Gastrocnemius medialis (tissue), 4 donors: ENCODE results near the gene DIP2B. TPM values are rescaled to one million over a fixed set of nuclear protein-coding genes. Genes with fewer than 3 reads are reported as not detected.

Experiments
- ATAC-seq, 2 donors: fragments of 150-250 bp; one replicate each; pipeline ENCODE4 v1.9.1; 2016
- DNase-seq, 2 donors: peaks; one replicate each; pipeline ENCODE4 v3.0.0-alpha.2; 2019
- H3K27ac ChIP-seq, 4 donors: fragments of 200-600 bp; sonication (generic); 1 replicate in 1 of 4; 2 replicates in 3 of 4; pipeline ENCODE4 v1.5.1; 2016 to 2018; ENCODE audit warnings: mild to moderate bottlenecking in 2 of 4, moderate library complexity in 1 of 4
- H3K27me3 ChIP-seq, 3 donors: fragments of 200-600 bp; sonication (generic) in 2 of 3; 1 replicate in 1 of 3; 2 replicates in 2 of 3; pipeline versions ENCODE4 v1.5.1 to v1.6.0; 2016 to 2019; ENCODE audit warnings: mild to moderate bottlenecking in 1 of 3, moderate library complexity in 1 of 3
- H3K36me3 ChIP-seq, 2 donors: fragments of 200-600 bp; sonication (generic) in 1 of 2; one replicate each; pipeline ENCODE4 v1.5.1; 2017 to 2018
- H3K4me1 ChIP-seq, 2 donors: fragments of 200-600 bp; sonication (generic) in 1 of 2; one replicate each; pipeline ENCODE4 v1.5.1; 2016 to 2017; ENCODE audit warnings: mild to moderate bottlenecking in 2 of 2
- H3K4me3 ChIP-seq, 4 donors: fragments of 200-600 bp; sonication (generic) in 3 of 4; 1 replicate in 1 of 4; 2 replicates in 3 of 4; pipeline ENCODE4 v1.5.1; 2016 to 2019; ENCODE audit warnings: mild to moderate bottlenecking in 2 of 4
- H3K9me3 ChIP-seq, 3 donors: fragments of 200-600 bp; sonication (generic) in 2 of 3; 1 replicate in 1 of 3; 2 replicates in 2 of 3; pipeline ENCODE4 v1.5.1; 2016 to 2019
- POLR2A ChIP-seq, 2 donors: fragments of 450-650 bp; IDR thresholded peaks; one replicate each; pipeline ENCODE4 v1.6.1; 2017; ENCODE audit warnings: antibody characterized with exemption in 2 of 2, mild to moderate bottlenecking in 2 of 2, moderate library complexity in 2 of 2
- in situ Hi-C, 4 donors: fragments of 200-750 bp; cut with MboI; loops; one replicate each; pipeline versions ENCODE4 v1.15.0 to v1.8.0; 2017; ENCODE audit warnings: low sequenced_read_pairs in 4 of 4
- intact Hi-C: fragments of 100-400 bp; cut with DNase I; formaldehyde crosslinking; loops from one replicate; pipeline ENCODE4 v1.15.1; 2023; ENCODE audit warnings: low total_unique reads
- total RNA-seq, 4 donors: library from RNA; depleted of rRNA; stranded (reverse); fragments of >200 nt; gene quantifications; one replicate each; pipeline versions ENCODE4 v1.1.0 to v1.2.3, GENCODE V29; 2016
- TF ChIP-seq, protein P1 (sequence below), 5 experiments: fragments of 450-650 bp in 3 of 5; fragments of 200-600 bp in 2 of 5; sonication (generic) in 2 of 5; IDR thresholded peaks in 4 of 5; conservative IDR thresholded peaks in 1 of 5; 1 replicate in 4 of 5; 2 replicates in 1 of 5; pipeline ENCODE4 v1.5.1; 2016 to 2019; ENCODE audit warnings: antibody characterized with exemption in 5 of 5, mild to moderate bottlenecking in 3 of 5, moderate library complexity in 3 of 5

DIP2B gene, protein sequence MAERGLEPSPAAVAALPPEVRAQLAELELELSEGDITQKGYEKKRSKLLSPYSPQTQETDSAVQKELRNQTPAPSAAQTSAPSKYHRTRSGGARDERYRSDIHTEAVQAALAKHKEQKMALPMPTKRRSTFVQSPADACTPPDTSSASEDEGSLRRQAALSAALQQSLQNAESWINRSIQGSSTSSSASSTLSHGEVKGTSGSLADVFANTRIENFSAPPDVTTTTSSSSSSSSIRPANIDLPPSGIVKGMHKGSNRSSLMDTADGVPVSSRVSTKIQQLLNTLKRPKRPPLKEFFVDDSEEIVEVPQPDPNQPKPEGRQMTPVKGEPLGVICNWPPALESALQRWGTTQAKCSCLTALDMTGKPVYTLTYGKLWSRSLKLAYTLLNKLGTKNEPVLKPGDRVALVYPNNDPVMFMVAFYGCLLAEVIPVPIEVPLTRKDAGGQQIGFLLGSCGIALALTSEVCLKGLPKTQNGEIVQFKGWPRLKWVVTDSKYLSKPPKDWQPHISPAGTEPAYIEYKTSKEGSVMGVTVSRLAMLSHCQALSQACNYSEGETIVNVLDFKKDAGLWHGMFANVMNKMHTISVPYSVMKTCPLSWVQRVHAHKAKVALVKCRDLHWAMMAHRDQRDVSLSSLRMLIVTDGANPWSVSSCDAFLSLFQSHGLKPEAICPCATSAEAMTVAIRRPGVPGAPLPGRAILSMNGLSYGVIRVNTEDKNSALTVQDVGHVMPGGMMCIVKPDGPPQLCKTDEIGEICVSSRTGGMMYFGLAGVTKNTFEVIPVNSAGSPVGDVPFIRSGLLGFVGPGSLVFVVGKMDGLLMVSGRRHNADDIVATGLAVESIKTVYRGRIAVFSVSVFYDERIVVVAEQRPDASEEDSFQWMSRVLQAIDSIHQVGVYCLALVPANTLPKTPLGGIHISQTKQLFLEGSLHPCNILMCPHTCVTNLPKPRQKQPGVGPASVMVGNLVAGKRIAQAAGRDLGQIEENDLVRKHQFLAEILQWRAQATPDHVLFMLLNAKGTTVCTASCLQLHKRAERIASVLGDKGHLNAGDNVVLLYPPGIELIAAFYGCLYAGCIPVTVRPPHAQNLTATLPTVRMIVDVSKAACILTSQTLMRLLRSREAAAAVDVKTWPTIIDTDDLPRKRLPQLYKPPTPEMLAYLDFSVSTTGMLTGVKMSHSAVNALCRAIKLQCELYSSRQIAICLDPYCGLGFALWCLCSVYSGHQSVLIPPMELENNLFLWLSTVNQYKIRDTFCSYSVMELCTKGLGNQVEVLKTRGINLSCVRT (N-terminal part only)
- 10 to 100 TPM; 11.5 to 15.2 (median 12.2) TPM for total RNA-seq

DNA sequence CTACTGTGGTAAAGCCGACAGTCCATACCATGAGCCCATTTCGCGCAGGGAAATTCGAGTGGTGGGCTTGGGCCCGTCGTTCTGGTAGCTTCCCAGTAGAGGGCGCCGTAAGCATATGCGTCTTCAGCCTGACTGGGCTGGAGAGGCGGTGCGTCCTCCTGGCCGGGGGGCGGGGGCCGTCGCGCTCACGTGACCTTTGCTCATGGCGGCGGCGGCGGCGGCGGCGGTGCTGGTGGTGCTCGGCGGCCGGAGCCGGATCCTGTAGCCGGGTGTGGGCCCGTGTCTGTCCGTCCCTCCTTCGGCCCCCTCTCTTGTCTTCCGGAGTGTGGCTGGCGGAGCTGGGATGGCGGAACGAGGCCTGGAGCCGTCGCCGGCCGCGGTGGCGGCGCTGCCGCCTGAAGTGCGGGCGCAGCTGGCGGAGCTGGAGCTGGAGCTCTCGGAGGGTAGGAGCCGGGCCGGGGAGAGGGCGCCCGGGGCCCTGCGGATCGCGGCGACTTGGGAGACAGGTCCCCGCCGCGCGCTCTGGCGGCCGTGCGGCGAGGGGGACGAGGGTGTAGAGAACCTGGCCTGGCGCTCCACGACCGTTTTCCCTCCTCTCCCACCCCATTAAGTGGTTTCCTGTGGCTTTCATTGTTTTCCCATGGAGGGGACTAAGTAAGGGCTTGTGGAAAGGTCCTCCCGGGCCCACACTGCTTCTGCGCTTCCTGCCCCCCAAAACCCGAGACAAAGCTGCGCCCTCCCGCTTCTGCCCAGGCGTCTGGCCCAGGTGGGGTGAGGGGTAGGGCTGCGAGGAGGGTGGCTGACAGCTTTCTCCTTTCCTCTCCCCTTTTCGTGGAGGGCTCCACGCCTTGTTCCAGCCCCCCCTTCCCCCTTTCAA is at the start of gene DIP2B:
TSS of gene DIP2B (plus strand) at position 188 of the 877 bp plus-strand sequence. CDS start at position 344, 156 bp downstream.
- peak; percentile 84 to 88 for ATAC-seq
- no peaks in the 10 kb centered on the region for H3K9me3 ChIP-seq
- peak within 1 kb of the TSS; percentile 64 to 92 (median 82) for H3K4me3 ChIP-seq
- in situ Hi-C loops: loop anchor here (5.0 to 25.0 kb wide), 3 partner anchors 132 to 232 kb away; no protein-coding TSS in a partner anchor
- peak within 1 kb of the TSS; percentile 90 to 97 (median 93) for H3K27ac ChIP-seq
- peak; percentile 49 to 79 for TF ChIP-seq POLR2A (IDR thresholded peaks at IDR 0.05)
- TF ChIP-seq, protein P1, sequence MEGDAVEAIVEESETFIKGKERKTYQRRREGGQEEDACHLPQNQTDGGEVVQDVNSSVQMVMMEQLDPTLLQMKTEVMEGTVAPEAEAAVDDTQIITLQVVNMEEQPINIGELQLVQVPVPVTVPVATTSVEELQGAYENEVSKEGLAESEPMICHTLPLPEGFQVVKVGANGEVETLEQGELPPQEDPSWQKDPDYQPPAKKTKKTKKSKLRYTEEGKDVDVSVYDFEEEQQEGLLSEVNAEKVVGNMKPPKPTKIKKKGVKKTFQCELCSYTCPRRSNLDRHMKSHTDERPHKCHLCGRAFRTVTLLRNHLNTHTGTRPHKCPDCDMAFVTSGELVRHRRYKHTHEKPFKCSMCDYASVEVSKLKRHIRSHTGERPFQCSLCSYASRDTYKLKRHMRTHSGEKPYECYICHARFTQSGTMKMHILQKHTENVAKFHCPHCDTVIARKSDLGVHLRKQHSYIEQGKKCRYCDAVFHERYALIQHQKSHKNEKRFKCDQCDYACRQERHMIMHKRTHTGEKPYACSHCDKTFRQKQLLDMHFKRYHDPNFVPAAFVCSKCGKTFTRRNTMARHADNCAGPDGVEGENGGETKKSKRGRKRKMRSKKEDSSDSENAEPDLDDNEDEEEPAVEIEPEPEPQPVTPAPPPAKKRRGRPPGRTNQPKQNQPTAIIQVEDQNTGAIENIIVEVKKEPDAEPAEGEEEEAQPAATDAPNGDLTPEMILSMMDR (IDR thresholded peaks at IDR 0.05 in 4 of 5, conservative IDR thresholded peaks at IDR 0.05 in 1 of 5): peak; percentile 85 to 98 (median 96)
- peaks cover 41 to 48% of the 10 kb centered on the region in 2 donors for H3K4me1 ChIP-seq
- no peaks in the 10 kb centered on the region for H3K36me3 ChIP-seq
- no peaks in the 10 kb centered on the region for H3K27me3 ChIP-seq
- intact Hi-C loops: loop anchor here (1.0 to 10.0 kb wide), 4 partner anchors 133 to 836 kb away; no protein-coding TSS in a partner anchor
- DNase-seq: peak; percentile 92 to 93

DNA sequence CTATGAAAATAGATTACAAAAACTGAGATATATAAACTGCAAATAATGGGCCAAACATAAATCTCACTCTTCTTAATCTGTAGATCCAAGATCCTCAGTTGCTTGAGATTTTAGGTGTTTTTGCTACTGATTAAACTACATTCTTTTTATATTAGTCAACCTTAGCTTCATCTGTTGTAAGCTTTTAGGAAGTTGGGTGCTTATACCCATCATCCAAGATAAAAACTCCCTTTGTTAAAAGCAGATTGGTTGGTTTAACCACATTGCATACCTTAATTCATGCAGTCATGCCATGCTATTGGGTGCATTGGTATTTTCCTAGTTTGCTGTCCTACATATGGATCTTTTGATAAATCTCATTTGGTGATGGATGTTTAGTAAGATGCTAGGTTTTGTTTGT is 46.2 kb upstream of the DIP2B start:
- intact Hi-C loops: no loop called here
- ATAC-seq (no peak), DNase-seq (no peak)
- no peak overlapping the region for H3K4me3 ChIP-seq
- no peaks in the 10 kb centered on the region for H3K9me3 ChIP-seq
- H3K27me3 ChIP-seq: no peaks in the 10 kb centered on the region
- peaks cover 0 to 65% of the 10 kb centered on the region in 2 donors for H3K36me3 ChIP-seq
- no peaks in the 10 kb centered on the region for H3K4me1 ChIP-seq
- in situ Hi-C loops: no loop called here
- no peak overlapping the region for H3K27ac ChIP-seq
- no peak for TF ChIP-seq POLR2A (IDR thresholded peaks at IDR 0.05)

DNA sequence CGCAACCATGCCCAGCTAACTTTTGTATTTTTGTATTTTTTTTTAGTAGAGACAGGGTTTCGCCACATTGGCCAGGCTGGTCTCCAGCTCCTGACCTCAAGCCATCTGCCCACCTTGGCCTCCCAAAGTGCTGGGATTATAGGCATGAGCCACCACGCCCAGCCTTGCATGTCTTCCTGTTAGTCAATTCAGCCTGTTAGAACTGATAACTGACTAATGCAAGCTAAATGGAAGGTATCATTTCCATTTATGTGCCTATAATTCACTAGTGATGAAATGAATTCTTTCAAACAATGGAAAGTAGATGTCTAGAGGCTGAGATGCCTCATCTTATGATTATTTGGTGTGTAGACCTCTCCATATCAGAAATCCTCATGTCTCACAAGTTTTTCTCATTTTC is 37.3 kb upstream of the DIP2B start:
- H3K9me3 ChIP-seq: no peaks in the 10 kb centered on the region
- H3K27me3 ChIP-seq: no peaks in the 10 kb centered on the region
- H3K4me1 ChIP-seq: no peaks in the 10 kb centered on the region
- ATAC-seq: no peak
- DNase-seq: no peak
- in situ Hi-C loops: no loop called here
- peaks cover 0 to 90% of the 10 kb centered on the region in 2 donors for H3K36me3 ChIP-seq
- H3K4me3 ChIP-seq: no peak overlapping the region
- intact Hi-C loops: no loop called here
- H3K27ac ChIP-seq: no peak overlapping the region
- TF ChIP-seq, protein P1 (IDR thresholded peaks at IDR 0.05 in 4 of 5, conservative IDR thresholded peaks at IDR 0.05 in 1 of 5): no peak
- TF ChIP-seq POLR2A (IDR thresholded peaks at IDR 0.05): no peak

DNA sequence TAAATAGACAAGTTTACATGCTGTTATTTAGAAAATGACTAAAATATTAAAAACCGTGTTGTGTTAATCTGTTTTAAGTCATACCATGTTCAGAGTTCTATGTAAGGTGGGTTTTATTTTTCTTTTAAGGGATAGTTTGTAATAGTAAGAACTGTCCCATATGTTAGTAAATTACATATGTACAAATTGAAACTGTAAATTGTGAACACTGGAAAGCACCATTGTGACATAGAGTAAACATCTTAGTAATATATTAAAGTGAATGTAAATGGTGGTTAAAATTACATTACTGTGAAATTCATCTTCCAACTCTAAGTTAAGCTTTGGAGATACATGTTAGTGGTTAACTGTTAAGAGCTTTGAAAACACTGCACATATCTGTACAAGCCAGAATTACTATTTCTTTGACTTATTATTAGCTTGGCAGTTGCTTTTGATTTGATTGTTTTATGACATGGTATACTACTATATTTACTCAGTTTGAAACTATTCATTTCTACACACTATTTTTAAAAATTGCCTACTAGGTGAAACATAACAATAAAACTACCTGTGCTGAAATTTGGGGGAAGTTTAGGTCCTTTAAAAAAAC is 27.4 kb upstream of the DIP2B start:
- Histone ChIP-seq H3K27ac (no peak overlapping the region), H3K36me3 (peaks cover 13 to 50% of the 10 kb centered on the region in 2 donors), H3K9me3 (no peaks in the 10 kb centered on the region), H3K4me1 (no peaks in the 10 kb centered on the region), H3K4me3 (no peak overlapping the region), H3K27me3 (no peaks in the 10 kb centered on the region)
- no peak for DNase-seq
- intact Hi-C loops: no loop called here
- no peak for ATAC-seq
- TF ChIP-seq, protein P1 (IDR thresholded peaks at IDR 0.05 in 4 of 5, conservative IDR thresholded peaks at IDR 0.05 in 1 of 5): no peak
- TF ChIP-seq POLR2A (IDR thresholded peaks at IDR 0.05): no peak
- in situ Hi-C loops: no loop called here
